Esophagus squamous epithelium (tissue), 4 donors: ENCODE data around the gene CEP19.

Experiments used
- POLR2A ChIP-seq, 4 donors: fragments of 450-650 bp; IDR thresholded peaks; one replicate each; pipeline ENCODE4 v1.6.1; 2017; ENCODE audit warnings: antibody characterized with exemption in 4 of 4, mild to moderate bottlenecking in 4 of 4, moderate library complexity in 3 of 4
- TF ChIP-seq, protein P1 (sequence below), 6 experiments: fragments of 450-650 bp in 4 of 6; fragments of 200-600 bp in 2 of 6; sonication (generic) in 2 of 6; IDR thresholded peaks; one replicate each; pipeline ENCODE4 v1.5.1; 2016 to 2019; ENCODE audit warnings: antibody characterized with exemption in 6 of 6, mild to moderate bottlenecking in 4 of 6, moderate library complexity in 4 of 6

DNA sequence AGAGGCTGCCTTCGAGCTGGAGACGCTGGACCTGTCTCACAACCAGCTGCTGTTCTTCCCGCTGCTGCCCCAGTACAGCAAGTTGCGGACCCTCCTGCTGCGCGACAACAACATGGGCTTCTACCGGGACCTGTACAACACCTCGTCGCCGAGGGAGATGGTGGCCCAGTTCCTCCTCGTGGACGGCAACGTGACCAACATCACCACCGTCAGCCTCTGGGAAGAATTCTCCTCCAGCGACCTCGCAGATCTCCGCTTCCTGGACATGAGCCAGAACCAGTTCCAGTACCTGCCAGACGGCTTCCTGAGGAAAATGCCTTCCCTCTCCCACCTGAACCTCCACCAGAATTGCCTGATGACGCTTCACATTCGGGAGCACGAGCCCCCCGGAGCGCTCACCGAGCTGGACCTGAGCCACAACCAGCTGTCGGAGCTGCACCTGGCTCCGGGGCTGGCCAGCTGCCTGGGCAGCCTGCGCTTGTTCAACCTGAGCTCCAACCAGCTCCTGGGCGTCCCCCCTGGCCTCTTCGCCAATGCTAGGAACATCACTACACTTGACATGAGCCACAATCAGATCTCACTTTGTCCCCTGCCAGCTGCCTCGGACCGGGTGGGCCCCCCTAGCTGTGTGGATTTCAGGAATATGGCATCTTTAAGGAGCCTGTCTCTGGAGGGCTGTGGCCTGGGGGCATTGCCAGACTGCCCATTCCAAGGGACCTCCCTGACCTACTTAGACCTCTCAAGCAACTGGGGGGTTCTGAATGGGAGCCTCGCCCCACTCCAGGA, 51.5 kb downstream of the CEP19 start:
- TF ChIP-seq, protein P1, sequence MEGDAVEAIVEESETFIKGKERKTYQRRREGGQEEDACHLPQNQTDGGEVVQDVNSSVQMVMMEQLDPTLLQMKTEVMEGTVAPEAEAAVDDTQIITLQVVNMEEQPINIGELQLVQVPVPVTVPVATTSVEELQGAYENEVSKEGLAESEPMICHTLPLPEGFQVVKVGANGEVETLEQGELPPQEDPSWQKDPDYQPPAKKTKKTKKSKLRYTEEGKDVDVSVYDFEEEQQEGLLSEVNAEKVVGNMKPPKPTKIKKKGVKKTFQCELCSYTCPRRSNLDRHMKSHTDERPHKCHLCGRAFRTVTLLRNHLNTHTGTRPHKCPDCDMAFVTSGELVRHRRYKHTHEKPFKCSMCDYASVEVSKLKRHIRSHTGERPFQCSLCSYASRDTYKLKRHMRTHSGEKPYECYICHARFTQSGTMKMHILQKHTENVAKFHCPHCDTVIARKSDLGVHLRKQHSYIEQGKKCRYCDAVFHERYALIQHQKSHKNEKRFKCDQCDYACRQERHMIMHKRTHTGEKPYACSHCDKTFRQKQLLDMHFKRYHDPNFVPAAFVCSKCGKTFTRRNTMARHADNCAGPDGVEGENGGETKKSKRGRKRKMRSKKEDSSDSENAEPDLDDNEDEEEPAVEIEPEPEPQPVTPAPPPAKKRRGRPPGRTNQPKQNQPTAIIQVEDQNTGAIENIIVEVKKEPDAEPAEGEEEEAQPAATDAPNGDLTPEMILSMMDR (IDR thresholded peaks at IDR 0.05) = no peak
- no peak for TF ChIP-seq POLR2A (IDR thresholded peaks at IDR 0.05)
